ENCODE measurements around the gene CYP4F22. TPM values are rescaled to one million over a fixed set of nuclear protein-coding genes. Genes with fewer than 3 reads are reported as not detected.
"Not testable (repeated sequence)": the region's sequence is repeated elsewhere in the genome, so short reads cannot be mapped to it uniquely, and the experiment has no call there.

The CYP4F22 gene
- total and polyA plus RNA-seq, 4 donors, result 0.07 to 0.18 TPM; not detected in 2

GRCh38 chr19:15468675-15469512 lies 39.4 kb upstream of the CYP4F22 start:
- H3K36me3 ChIP-seq (ENCODE audit: control insufficient read depth in 4 of 4, insufficient read depth in 4 of 4, low read length in 4 of 4), result no peaks in the 10 kb centered on the region
- peaks cover 0 to 7% (median 0%) of the 10 kb centered on the region in 5 donors for H3K4me1 ChIP-seq (ENCODE audit: control insufficient read depth in 5 of 5, insufficient read depth in 5 of 5, low read length in 5 of 5)
- peaks cover 0 to 3% (median 0%) of the 10 kb centered on the region in 4 donors for H3K9me3 ChIP-seq (ENCODE audit: control insufficient read depth in 4 of 4, insufficient read depth in 3 of 4, low read length in 3 of 4)
- H3K9ac ChIP-seq (ENCODE audit: insufficient read depth in 1 of 2, low read length in 2 of 2), result no peak overlapping the region
- H3K27me3 ChIP-seq (ENCODE audit: control insufficient read depth in 3 of 3, insufficient read depth in 3 of 3, low read length in 2 of 3), result peaks cover 4 to 43% (median 28%) of the 10 kb centered on the region in 3 donors
- TF ChIP-seq CTCF (IDR thresholded peaks at IDR 0.05; ENCODE audit: control extremely low read depth, extremely low read depth), result no peak
- WGBS, 2 donors, result 48 to 52% methylated on average over 12 of the region's 12 CpGs
- H3K27ac ChIP-seq (ENCODE audit: low read depth in 1 of 2, low read length in 1 of 2), result no peak overlapping the region
- ATAC-seq (ENCODE audit: insufficient read depth, low FRiP score), result no peak
- no peak overlapping the region for H3K4me3 ChIP-seq
- no peak for DNase-seq

- H3K27ac ChIP-seq (ENCODE audit: low read depth in 1 of 2, low read length in 1 of 2), result no peak overlapping the region
- peak; percentile 34 for ATAC-seq (ENCODE audit: insufficient read depth, low FRiP score)
- H3K9ac ChIP-seq (ENCODE audit: insufficient read depth in 1 of 2, low read length in 2 of 2), result no peak overlapping the region
- WGBS, 2 donors, result 2 to 5% methylated on average over 60 to 65 of the region's 65 CpGs
- H3K27me3 ChIP-seq (ENCODE audit: control insufficient read depth in 3 of 3, insufficient read depth in 3 of 3, low read length in 2 of 3), result peaks cover 4 to 35% (median 28%) of the 10 kb centered on the region in 3 donors
- H3K4me3 ChIP-seq, result peak overlapping the region; percentile 10
- no peak for TF ChIP-seq CTCF (IDR thresholded peaks at IDR 0.05; ENCODE audit: control extremely low read depth, extremely low read depth)
- no peak for DNase-seq
- peaks cover 0 to 7% (median 0%) of the 10 kb centered on the region in 5 donors for H3K4me1 ChIP-seq (ENCODE audit: control insufficient read depth in 5 of 5, insufficient read depth in 5 of 5, low read length in 5 of 5)
- H3K9me3 ChIP-seq (ENCODE audit: control insufficient read depth in 4 of 4, insufficient read depth in 3 of 4, low read length in 3 of 4), result peaks cover 0 to 3% (median 0%) of the 10 kb centered on the region in 4 donors
- H3K36me3 ChIP-seq (ENCODE audit: control insufficient read depth in 4 of 4, insufficient read depth in 4 of 4, low read length in 4 of 4), result no peaks in the 10 kb centered on the region
Measured at GRCh38 chr19:15469513-15470297, 38.6 kb upstream of the CYP4F22 start.

DNA sequence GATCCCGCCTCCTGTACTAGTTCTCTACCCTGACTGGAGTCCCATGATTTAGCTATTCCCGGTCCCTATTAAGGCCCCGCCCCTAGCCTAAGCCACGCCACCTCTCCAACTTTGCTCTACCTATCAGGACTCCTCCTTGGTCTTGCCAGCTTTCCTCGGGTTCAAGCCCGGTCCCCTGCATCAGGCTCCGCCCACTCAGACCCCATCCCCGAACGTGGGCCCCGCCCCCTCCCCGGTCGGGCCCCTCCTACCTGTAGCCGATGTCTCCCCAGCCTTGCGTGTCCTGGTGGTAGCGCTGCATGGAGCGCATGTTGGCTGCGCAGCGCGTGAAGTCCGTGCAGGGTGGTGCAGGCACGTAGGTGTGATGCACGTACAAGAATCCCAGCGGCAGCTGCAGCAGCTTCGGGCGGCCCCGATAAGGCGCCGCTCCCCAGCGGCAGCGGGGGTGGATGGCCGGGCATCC lies 36.7 kb upstream of the CYP4F22 start:
- Histone ChIP-seq H3K36me3 (ENCODE audit: control insufficient read depth in 4 of 4, insufficient read depth in 4 of 4, low read length in 4 of 4) (no peaks in the 10 kb centered on the region), H3K27ac (ENCODE audit: low read depth in 1 of 2, low read length in 1 of 2) (no peak overlapping the region), H3K4me3 (no peak overlapping the region), H3K9me3 (ENCODE audit: control insufficient read depth in 4 of 4, insufficient read depth in 3 of 4, low read length in 3 of 4) (peaks cover 0 to 8% (median 0%) of the 10 kb centered on the region in 4 donors), H3K4me1 (ENCODE audit: control insufficient read depth in 5 of 5, insufficient read depth in 5 of 5, low read length in 5 of 5) (peaks cover 0 to 7% (median 0%) of the 10 kb centered on the region in 5 donors), H3K9ac (ENCODE audit: insufficient read depth in 1 of 2, low read length in 2 of 2) (no peak overlapping the region), H3K27me3 (ENCODE audit: control insufficient read depth in 3 of 3, insufficient read depth in 3 of 3, low read length in 2 of 3) (peaks cover 4 to 30% (median 24%) of the 10 kb centered on the region in 3 donors)
- 55 to 61% methylated on average over 31 of the region's 31 CpGs for WGBS, 2 donors
- DNase-seq (no peak), ATAC-seq (ENCODE audit: insufficient read depth, low FRiP score) (no peak)
- TF ChIP-seq CTCF (IDR thresholded peaks at IDR 0.05; ENCODE audit: control extremely low read depth, extremely low read depth), result no peak

GRCh38 chr19:15473821-15474220 lies 34.5 kb upstream of the CYP4F22 start:
- H3K9ac ChIP-seq (ENCODE audit: insufficient read depth in 1 of 2, low read length in 2 of 2); H3K36me3 ChIP-seq (ENCODE audit: control insufficient read depth in 4 of 4, insufficient read depth in 4 of 4, low read length in 4 of 4); DNase-seq; ATAC-seq (ENCODE audit: insufficient read depth, low FRiP score); H3K4me3 ChIP-seq; H3K27ac ChIP-seq (ENCODE audit: low read depth in 1 of 2, low read length in 1 of 2); H3K4me1 ChIP-seq (ENCODE audit: control insufficient read depth in 5 of 5, insufficient read depth in 5 of 5, low read length in 5 of 5); H3K9me3 ChIP-seq (ENCODE audit: control insufficient read depth in 4 of 4, insufficient read depth in 3 of 4, low read length in 3 of 4): not testable (repeated sequence)
- peaks cover 4 to 18% (median 15%) of the 10 kb centered on the region in 3 donors for H3K27me3 ChIP-seq (ENCODE audit: control insufficient read depth in 3 of 3, insufficient read depth in 3 of 3, low read length in 2 of 3)
- WGBS, 2 donors, result 73% methylated on average over 4 of the region's 4 CpGs
